ENCODE measurements around the gene ALKBH5.

- TF ChIP-seq POLR2A (IDR thresholded peaks at IDR 0.05) (no peak), POLR2AphosphoS5 (IDR thresholded peaks at IDR 0.05) (no peak), EP300 (IDR thresholded peaks at IDR 0.05) (no peak)
- TF ChIP-seq, protein P1, sequence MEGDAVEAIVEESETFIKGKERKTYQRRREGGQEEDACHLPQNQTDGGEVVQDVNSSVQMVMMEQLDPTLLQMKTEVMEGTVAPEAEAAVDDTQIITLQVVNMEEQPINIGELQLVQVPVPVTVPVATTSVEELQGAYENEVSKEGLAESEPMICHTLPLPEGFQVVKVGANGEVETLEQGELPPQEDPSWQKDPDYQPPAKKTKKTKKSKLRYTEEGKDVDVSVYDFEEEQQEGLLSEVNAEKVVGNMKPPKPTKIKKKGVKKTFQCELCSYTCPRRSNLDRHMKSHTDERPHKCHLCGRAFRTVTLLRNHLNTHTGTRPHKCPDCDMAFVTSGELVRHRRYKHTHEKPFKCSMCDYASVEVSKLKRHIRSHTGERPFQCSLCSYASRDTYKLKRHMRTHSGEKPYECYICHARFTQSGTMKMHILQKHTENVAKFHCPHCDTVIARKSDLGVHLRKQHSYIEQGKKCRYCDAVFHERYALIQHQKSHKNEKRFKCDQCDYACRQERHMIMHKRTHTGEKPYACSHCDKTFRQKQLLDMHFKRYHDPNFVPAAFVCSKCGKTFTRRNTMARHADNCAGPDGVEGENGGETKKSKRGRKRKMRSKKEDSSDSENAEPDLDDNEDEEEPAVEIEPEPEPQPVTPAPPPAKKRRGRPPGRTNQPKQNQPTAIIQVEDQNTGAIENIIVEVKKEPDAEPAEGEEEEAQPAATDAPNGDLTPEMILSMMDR (IDR thresholded peaks at IDR 0.05) = peak; percentile 76 to 94
These were observed 33.9 kb downstream of the ALKBH5 start for GRCh38 chr17:18217412-18218015.
